OCI-LY1 (cell line): ENCODE measurements around the gene MEIOB.
"Not testable (repeated sequence)": the region's sequence is repeated elsewhere in the genome, so short reads cannot be mapped to it uniquely, and the experiment has no call there.

ENCODE experiments used
- H2AFZ ChIP-seq: fragments of 200-600 bp; sonication (generic), shearing (Covaris generic); 2 replicates; pipeline ENCODE4 v1.6.0; 2014; ENCODE audit warnings: antibody characterized with exemption, mild to moderate bottlenecking, low read length
- H3F3A ChIP-seq: fragments of 200-600 bp; sonication (generic), shearing (Covaris generic); 2 replicates; pipeline ENCODE4 v1.6.0; 2014; ENCODE audit warnings: mild to moderate bottlenecking, antibody characterized with exemption, low read length, moderate library complexity; ENCODE audit not compliant: insufficient read depth
- H3K27ac ChIP-seq: fragments of 200-600 bp; sonication (generic); 2 replicates; pipeline ENCODE4 v1.5.1; 2014; ENCODE audit warnings: low read length, mixed run types, mild to moderate bottlenecking, low read depth; ENCODE audit not compliant: poor library complexity, severe bottlenecking
- H3K27me3 ChIP-seq: fragments of 200-600 bp; sonication (generic); 2 replicates; pipeline ENCODE4 v1.6.0; 2014; ENCODE audit warnings: antibody characterized with exemption, mild to moderate bottlenecking, low read length, moderate library complexity; ENCODE audit not compliant: insufficient read depth
- H3K36me3 ChIP-seq: fragments of 200-600 bp; sonication (generic); 2 replicates; pipeline ENCODE4 v1.6.1; 2014; ENCODE audit warnings: mild to moderate bottlenecking, antibody characterized with exemption, low read length, moderate library complexity, mixed read lengths; ENCODE audit not compliant: insufficient read depth
- H3K4me1 ChIP-seq: fragments of 200-600 bp; sonication (generic); 2 replicates; pipeline ENCODE4 v1.5.1; 2014; ENCODE audit warnings: mild to moderate bottlenecking, low read length, moderate library complexity; ENCODE audit not compliant: insufficient read depth, severe bottlenecking
- H3K4me2 ChIP-seq: fragments of 200-600 bp; sonication (generic), shearing (Covaris generic); 2 replicates; pipeline ENCODE4 v1.6.1; 2014; ENCODE audit warnings: low read length
- H3K4me3 ChIP-seq: fragments of 200-600 bp; sonication (generic); 2 replicates; pipeline ENCODE4 v1.5.1; 2014; ENCODE audit warnings: low read length, low read depth, mild to moderate bottlenecking, mixed read lengths; ENCODE audit not compliant: poor library complexity, severe bottlenecking
- H3K79me2 ChIP-seq: fragments of 200-600 bp; shearing (Covaris generic); 2 replicates; pipeline ENCODE4 v1.6.1; 2016; ENCODE audit warnings: mixed run types, low read length, mixed read lengths; ENCODE audit not compliant: insufficient read depth
- H3K9ac ChIP-seq: fragments of 200-600 bp; sonication (generic), shearing (Covaris generic); 2 replicates; pipeline ENCODE4 v1.6.1; 2014; ENCODE audit warnings: mild to moderate bottlenecking, low read length, mixed read lengths
- H3K9me2 ChIP-seq: fragments of 200-600 bp; sonication (generic), shearing (Covaris generic); 2 replicates; pipeline ENCODE4 v1.6.1; 2014; ENCODE audit warnings: low read depth, mild to moderate bottlenecking, low read length, mixed read lengths
- H3K9me3 ChIP-seq: fragments of 200-600 bp; shearing (Covaris generic); 2 replicates; pipeline ENCODE4 v1.6.1; 2014; ENCODE audit warnings: low read length, mixed read lengths
- H4K20me1 ChIP-seq: fragments of 200-600 bp; sonication (generic), shearing (Covaris generic); 2 replicates; pipeline ENCODE4 v1.6.0; 2016; ENCODE audit warnings: mild to moderate bottlenecking, low read length; ENCODE audit not compliant: insufficient read depth
- CTCF ChIP-seq: fragments of 200-600 bp; sonication (generic), shearing (Covaris generic); IDR thresholded peaks from 2 replicates; pipeline ENCODE4 v1.5.1; 2017; ENCODE audit warnings: mild to moderate bottlenecking, antibody characterized with exemption, low read length, moderate library complexity, mixed read lengths
- EZH2 ChIP-seq: fragments of 200-600 bp; sonication (generic), shearing (Covaris generic); IDR thresholded peaks from 2 replicates; pipeline ENCODE4 v1.8.0; 2017; ENCODE audit warnings: borderline replicate concordance, mixed run types, mild to moderate bottlenecking, antibody characterized with exemption, low read length, moderate library complexity, mixed read lengths

Gene MEIOB

DNA sequence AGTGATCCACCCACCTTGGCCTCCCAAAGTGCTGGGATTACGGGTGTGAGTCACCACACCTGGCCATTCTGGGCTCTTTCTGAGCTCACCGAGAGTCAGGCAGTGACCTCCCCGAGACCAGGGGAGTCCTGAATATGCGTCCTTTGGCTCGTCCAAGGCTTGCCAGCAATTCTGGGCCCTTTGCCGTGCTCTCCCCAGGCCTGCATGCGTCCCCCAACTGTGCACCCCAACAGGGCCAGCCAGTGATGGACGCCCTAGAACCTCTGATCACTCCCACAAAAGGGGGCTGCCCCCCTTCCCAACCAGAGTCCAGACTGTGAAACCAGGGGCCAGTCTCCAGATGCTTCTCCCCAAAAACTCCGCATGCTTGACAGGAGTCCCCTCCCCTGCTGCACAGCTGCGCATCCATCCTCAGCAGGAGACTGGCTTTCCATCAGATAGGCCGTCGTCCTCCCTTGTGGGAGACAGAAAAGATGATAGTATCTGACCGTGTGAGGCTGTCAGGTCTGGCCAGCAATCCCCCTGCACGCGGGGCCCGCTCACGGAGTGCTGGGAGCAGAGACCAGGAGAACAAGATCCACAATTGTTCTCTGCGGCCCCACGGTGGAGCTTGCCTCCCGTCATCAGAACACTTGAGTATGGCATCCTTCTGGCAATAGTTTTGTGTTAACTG lies 30.7 kb upstream of the MEIOB start:
- Histone ChIP-seq H3K79me2 (no peaks in the 10 kb centered on the region), H3K9me3 (no peaks in the 10 kb centered on the region), H3K4me3 (no peak overlapping the region), H3K9ac (no peak overlapping the region), H3K36me3 (no peaks in the 10 kb centered on the region), H3K4me1 (no peaks in the 10 kb centered on the region), H3F3A (no peaks in the 10 kb centered on the region), H3K27ac (no peak overlapping the region), H3K9me2 (no peaks in the 10 kb centered on the region), H3K27me3 (no peaks in the 10 kb centered on the region; the same call in 1 of the 2 replicates), H3K4me2 (no peak overlapping the region), H4K20me1 (no peaks in the 10 kb centered on the region), H2AFZ (no peak overlapping the region)
- no peak for TF ChIP-seq CTCF
- no peak for TF ChIP-seq EZH2

- H3K36me3 ChIP-seq: no peaks in the 10 kb centered on the region
- H3K27ac ChIP-seq: no peak overlapping the region
- no peaks in the 10 kb centered on the region for H4K20me1 ChIP-seq
- H3F3A ChIP-seq: no peaks in the 10 kb centered on the region
- no peaks in the 10 kb centered on the region for H3K9me2 ChIP-seq
- TF ChIP-seq CTCF (no peak), EZH2 (no peak)
- H3K9me3 ChIP-seq: no peaks in the 10 kb centered on the region
- no peaks in the 10 kb centered on the region for H3K79me2 ChIP-seq
- H3K4me1 ChIP-seq: no peaks in the 10 kb centered on the region
- no peak overlapping the region for H3K4me2 ChIP-seq
- H2AFZ ChIP-seq: no peak overlapping the region
- H3K4me3 ChIP-seq: no peak overlapping the region
- peaks cover 3% of the 10 kb centered on the region for H3K27me3 ChIP-seq
- H3K9ac ChIP-seq: no peak overlapping the region
Observed at GRCh38 chr16:1900452-1900774, 28.4 kb upstream of the MEIOB start.

GRCh38 chr16:1899641-1900451 lies 27.9 kb upstream of the MEIOB start:
- H4K20me1 ChIP-seq: no peaks in the 10 kb centered on the region
- no peaks in the 10 kb centered on the region for H3K36me3 ChIP-seq
- H3K9ac ChIP-seq: no peak overlapping the region
- no peak overlapping the region for H3K4me3 ChIP-seq
- H3K9me3 ChIP-seq: no peaks in the 10 kb centered on the region
- TF ChIP-seq CTCF: no peak
- no peak for TF ChIP-seq EZH2
- no peak overlapping the region for H3K4me2 ChIP-seq
- no peaks in the 10 kb centered on the region for H3F3A ChIP-seq
- H2AFZ ChIP-seq: no peak overlapping the region
- H3K79me2 ChIP-seq: no peaks in the 10 kb centered on the region
- H3K27me3 ChIP-seq: peaks cover 3% of the 10 kb centered on the region
- H3K9me2 ChIP-seq: no peaks in the 10 kb centered on the region
- H3K27ac ChIP-seq: no peak overlapping the region
- no peaks in the 10 kb centered on the region for H3K4me1 ChIP-seq

DNA sequence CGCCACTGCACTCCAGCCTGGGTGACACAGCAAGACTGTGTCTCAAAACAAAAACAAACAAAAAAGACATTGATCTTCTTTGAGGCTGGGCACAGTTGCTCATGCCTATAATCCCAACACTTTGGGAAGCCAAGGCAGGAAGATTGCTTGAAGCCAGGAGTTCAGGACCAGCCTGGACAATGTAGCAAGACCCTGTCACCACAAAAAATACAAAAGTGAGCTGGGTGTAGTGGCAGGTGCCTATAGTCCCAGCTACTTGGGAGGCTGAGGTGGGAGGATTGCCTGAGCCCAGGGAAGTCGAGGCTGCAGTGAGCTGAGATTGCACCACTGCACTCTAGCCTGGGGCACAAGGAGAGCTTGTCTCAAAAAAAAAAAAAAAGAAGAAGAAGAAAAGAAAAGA lies 25.7 kb upstream of the MEIOB start:
- not testable (repeated sequence) for H3K4me2 ChIP-seq, H4K20me1 ChIP-seq, H3K27me3 ChIP-seq, H3F3A ChIP-seq, H3K36me3 ChIP-seq, H3K9me2 ChIP-seq, H2AFZ ChIP-seq, H3K9me3 ChIP-seq, H3K4me3 ChIP-seq, H3K4me1 ChIP-seq, H3K9ac ChIP-seq, H3K79me2 ChIP-seq, H3K27ac ChIP-seq
